HS-27A (cell line): ENCODE measurements around the gene CD101.
"Not testable (repeated sequence)": the region's sequence is repeated elsewhere in the genome, so short reads cannot be mapped to it uniquely, and the experiment has no call there.

Source experiments
- DNase-seq: peaks from one replicate; pipeline ENCODE4 v3.0.0-alpha.2; 2012; ENCODE audit warnings: low read depth, missing footprints

Gene CD101

DNA sequence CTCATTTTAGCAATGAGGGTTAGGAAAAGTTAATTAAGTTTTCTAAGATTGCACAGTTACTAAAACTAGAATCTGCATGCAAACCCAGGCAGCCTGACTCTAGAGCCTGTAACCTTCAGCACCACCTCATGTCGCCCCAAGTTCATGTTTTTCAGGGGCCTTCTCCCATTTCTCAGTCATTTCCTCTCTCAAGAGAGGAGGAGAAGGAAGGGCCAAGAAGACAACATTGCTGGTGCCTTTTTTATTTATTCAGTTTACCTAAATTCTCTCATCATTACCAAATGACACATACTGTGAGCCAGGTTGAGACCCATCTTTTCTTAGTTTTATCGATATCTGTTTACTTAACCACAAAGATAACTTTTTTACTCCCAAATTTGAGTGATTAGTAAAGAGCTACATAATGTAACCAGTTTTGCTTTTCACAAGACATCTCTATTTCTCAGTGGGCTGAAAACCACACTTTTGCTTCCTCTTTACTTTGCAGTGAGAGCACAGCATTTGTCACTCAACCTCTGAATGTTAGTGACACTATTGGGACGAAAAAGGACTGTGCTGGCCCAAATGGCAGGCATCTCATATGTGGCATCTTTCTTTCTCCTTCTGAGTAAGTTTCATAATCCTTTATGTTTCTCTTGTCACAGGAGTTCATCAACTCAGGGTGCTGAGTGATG lies at the start of gene CD101:
Gene CD101, plus strand, starts transcription at position 507 of the 674 bp plus-strand sequence. Its CDS starts 58 bp downstream, at position 565.
- no peak for DNase-seq

- DNase-seq = no peak
Observed at GRCh38 chr1:116952738-116953275, 48.8 kb upstream of the CD101 start.

DNA sequence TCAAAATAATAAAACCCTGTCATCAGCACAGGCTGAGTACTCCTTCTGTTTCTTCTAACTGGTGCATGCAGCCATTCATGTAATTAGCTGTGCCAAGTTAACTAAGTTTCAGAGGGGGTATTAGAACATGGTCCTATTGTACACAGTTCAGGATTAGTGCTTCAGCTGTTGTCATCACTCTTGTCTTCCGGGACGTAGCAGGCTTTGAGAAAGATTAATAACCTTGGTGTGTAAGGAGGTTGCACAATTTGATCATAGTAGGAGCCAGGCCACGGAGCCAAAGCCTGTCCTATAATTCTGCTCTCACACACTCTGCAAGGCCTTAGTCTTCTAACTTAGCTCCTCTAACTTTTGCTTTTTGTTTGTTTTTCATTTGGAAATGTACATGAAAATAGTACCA lies 47.1 kb upstream of the CD101 start:
- DNase-seq = no peak

DNA sequence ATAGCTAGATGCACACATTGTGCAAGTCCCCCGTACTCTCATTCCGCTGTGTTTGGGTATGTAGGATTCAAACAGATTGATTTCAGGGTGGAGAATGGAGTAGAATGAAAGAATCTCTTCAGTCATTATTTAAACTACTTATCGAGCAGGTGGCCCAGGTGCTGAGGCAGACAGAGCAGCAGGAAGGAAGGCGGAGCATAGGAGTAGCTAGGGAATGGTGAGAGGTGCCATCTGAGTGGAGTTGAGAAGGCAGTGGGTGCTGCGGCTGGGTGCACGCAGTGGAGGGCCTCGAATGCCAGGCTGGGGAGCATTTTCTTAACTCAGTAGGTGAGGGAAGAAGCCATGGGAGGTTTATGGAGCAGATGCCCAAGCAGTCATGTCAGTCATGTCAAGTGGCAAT lies 45.2 kb upstream of the CD101 start:
- DNase-seq = no peak

DNA sequence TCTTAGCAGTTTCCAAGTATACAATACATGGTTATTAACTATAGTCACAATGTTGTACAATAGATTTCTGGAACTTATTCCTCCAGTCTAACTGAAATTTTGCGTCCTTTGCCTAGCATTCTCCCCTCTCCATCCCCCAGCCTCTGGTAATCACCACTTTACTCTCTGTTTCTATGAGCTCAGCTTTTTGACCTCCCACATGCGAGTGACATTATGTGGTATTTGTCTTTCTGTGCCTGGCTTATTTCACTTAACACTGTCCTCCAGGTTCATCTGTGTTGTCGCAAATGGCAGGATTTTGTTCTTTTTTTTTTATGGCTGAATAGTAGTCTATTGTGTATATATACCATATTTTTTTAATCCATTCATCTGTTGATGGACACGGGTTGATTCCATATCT lies 43.9 kb upstream of the CD101 start:
- DNase-seq = no peak

DNA sequence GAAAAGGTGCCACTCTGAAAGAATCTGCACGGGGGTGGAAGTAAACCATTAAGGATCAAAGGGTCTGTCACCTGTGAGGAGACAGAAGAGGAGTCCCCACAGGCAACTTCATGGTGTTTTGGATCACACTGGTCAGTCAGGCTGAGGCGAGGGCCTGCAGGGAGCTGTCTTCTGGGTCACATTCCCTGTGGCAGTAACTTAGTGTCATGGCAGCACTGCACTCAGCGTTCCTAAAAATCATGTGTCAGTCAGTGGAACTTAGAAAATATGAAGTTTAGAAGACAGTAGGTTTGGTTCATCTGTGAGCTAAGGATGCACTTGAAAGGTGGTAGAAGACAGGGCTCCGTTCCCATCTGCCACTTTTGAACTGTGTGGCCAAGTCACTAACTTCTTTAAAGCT lies 43.5 kb upstream of the CD101 start:
- DNase-seq = no peak

GRCh38 chr1:116958977-116959376 lies 42.6 kb upstream of the CD101 start:
- no peak for DNase-seq

- no peak for DNase-seq
Observed at GRCh38 chr1:116961606-116962005, 40.0 kb upstream of the CD101 start.

DNA sequence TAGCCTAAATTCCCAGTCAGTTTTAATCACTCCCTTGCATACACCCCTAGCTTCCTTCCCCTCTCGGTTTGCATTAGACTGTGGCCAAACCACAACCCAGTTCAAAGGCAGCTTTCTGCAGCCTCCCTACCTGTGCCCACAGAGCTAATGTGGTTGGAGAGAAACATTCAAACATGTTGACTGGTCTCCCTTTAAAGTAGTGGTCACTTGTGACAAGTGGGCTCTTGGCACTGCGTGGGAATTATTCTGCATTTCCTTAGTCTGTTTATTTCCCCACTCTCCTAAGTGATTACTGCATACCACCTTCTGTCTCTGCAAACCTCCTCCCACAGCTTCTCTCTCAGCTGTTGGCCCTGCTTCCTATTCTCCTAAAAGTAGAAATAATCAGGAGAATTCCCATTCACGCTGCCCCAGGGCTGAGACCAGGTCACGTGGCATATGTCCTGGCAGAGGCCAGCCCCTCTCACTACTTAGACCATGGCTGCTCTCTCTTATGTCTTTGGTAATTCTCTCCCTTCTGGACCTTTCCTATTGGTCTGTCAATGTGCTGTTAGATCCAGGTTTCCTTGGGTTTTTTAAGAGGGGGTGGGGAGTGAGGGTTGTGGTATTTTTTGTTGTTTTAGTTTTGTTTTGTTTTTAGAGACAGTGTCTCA lies 38.4 kb upstream of the CD101 start:
- DNase-seq = no peak

- DNase-seq = no peak
Observed at GRCh38 chr1:116966791-116967190, 34.8 kb upstream of the CD101 start.

DNA sequence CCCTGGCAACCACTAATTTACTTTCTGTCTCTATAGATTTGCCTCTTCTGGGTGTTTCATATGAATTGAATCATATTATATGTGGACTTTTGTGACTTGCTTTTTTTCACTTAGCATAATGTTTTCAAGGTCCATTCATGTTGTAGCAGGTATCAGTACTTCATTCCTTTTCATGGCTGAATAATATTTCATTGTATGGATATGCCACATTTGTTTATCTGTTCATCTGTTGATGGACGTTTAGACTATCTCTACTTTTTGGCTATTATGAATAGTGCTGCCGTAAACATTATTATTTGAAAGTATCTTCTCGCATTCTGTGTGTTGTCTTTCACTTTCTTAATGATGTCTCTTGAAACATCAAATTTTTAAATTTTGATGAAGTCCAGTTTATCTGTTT lies 32.8 kb upstream of the CD101 start:
- no peak for DNase-seq

- no peak for DNase-seq
Observed at GRCh38 chr1:116971258-116971860, 30.2 kb upstream of the CD101 start.

- DNase-seq = no peak
Observed at GRCh38 chr1:116971965-116972673, 29.4 kb upstream of the CD101 start.

DNA sequence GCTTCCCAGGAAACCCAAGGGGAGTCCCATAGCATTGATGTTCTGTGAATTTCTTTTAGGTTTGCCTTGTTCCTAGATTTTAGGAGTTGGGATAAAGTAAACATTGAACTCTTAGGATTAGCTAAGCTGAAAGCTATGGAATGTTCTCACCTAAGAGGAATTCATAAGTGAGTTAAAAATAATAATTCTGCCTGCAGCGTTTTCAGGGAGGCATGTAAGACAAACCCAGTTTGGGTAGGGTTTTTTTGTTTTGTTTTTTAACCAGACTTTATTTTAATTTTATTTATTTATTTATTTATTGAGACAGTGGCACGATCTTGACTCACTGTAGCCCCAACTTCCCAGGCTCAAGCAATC lies 28.9 kb upstream of the CD101 start:
- DNase-seq = no peak

- not testable (repeated sequence) for DNase-seq
Observed at GRCh38 chr1:116980309-116980708, 21.3 kb upstream of the CD101 start.

DNA sequence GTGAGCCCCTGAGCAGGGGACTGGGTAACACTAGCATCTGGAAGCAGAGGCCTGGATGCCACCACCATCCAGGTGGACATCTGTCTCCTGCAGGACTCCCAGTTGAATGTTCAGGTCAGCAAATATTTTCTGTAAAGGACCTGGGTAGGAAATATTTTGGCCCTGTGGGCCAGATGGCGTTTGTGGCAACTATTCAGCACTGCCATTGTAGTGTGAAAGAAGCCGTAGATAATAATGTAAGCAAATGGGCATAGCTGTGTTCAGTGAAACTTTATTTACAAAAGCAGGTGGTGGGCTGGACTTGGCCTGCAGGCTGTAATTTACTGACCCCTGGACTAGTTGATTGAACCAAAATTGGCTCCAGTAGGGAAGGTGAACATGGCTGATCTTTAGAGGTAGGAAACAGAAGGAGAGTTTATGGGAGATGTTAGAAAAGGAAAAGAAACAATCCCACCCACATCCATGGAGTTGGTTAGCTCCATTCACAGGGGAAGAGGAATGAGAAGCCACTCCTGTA lies 20.0 kb upstream of the CD101 start:
- DNase-seq = no peak

DNA sequence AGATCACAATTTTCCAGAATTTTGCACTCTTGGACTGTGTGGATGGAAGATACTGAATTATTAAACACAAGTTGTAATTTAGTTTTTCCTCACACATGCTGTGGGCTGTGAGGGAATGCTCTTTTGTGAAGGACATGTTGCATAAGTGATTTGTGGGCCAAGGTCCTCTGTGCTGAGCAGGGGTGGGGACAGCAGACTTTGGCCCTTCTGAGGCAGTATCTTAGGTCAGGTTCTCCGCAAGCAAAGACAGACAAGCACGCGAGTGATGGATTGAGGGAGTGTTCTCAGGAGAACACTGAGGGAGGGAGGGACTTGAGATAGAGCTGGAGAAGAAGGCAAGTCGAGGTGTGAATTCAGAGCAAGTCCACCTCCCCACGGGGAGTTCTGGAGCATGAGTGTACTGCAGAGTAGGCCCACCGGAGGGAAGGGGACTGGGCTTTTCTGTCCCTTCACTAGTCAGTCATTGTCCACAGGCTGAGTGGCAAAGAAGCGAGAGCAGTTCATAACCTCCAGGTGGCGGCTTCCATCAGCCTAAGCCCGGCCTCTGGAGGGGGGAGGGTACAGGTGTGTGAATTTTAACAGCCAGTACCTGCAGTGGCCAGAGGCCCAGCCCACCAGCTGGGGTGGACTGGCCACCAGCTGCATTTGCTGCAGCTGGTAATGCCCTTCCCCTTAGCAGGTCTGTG lies 19.1 kb upstream of the CD101 start:
- no peak for DNase-seq

- no peak for DNase-seq
Observed at GRCh38 chr1:116983112-116983511, 18.4 kb upstream of the CD101 start.

DNA sequence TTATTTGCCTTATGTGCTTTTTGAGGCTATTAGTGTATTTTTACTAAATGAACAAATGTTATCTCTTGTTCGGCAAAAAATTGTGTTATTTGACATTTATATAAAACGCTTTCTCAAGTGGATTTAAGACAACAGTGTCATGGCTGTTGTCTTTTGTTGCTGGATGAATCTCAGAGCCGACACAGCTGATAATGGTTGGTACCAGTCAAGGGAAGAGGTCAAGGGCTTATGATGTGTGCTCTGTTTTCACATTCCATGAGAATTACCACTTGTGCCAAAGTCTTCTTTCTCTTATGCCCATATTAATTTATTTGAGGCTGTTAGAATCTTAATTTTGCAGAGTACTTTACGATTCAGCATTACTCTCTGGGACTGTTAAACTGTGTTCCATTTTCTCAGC lies 17.9 kb upstream of the CD101 start:
- no peak for DNase-seq

GRCh38 chr1:116984406-116985160 lies 17.0 kb upstream of the CD101 start:
- DNase-seq = no peak
